WTC11 (cell line): Measurements from ENCODE around the gene PLCZ1. TPM values are rescaled to one million over a fixed set of nuclear protein-coding genes. Genes with fewer than 3 reads are reported as not detected.

Experiments
- ATAC-seq: fragments of 200-7000 bp; cut with Tn5 transposase; 2 replicates; pipeline ENCODE4 v1.10.0; 2021; ENCODE audit warnings: mild to moderate bottlenecking, moderate library complexity
- CTCF ChIA-PET: fragments of 300-600 bp; sonication (Branson Sonifier 250); formaldehyde crosslinking; loops from one replicate; lab custom pipeline; 2021; ENCODE audit warnings: antibody characterized with exemption; lab: Charles Lee
- POLR2A ChIA-PET: fragments of 350-600 bp; sonication (Branson Sonifier 250); formaldehyde crosslinking; loops from one replicate; lab custom pipeline; 2021; ENCODE audit warnings: antibody characterized with exemption; lab: Charles Lee
- DNase-seq: peaks from one replicate; pipeline ENCODE4 v3.0.0; 2021; ENCODE audit warnings: low spot score
- H3K27ac Mint-ChIP-seq: 2 replicates; pipeline ENCODE4 v1.8.0; 2021; ENCODE audit warnings: mixed read lengths
- H3K27me3 Mint-ChIP-seq: 2 replicates; pipeline ENCODE4 v1.8.0; 2021; ENCODE audit warnings: low read depth, mild to moderate bottlenecking, moderate library complexity, mixed read lengths
- H3K36me3 Mint-ChIP-seq: 2 replicates; pipeline ENCODE4 v1.8.0; 2021; ENCODE audit warnings: mixed read lengths
- H3K4me1 Mint-ChIP-seq: 2 replicates; pipeline ENCODE4 v1.8.0; 2022; ENCODE audit warnings: mixed read lengths
- H3K4me3 Mint-ChIP-seq: 2 replicates; pipeline ENCODE4 v1.8.0; 2021; ENCODE audit warnings: mild to moderate bottlenecking, moderate library complexity, mixed read lengths
- H3K9me3 Mint-ChIP-seq: 2 replicates; pipeline ENCODE4 v1.8.0; 2021; ENCODE audit warnings: mixed read lengths
- ATF1 ChIP-seq: sonication (generic); formaldehyde crosslinking; IDR thresholded peaks from 2 replicates; pipeline ENCODE4 v1.8.1; 2023; ENCODE audit warnings: mild to moderate bottlenecking, moderate library complexity, missing genetic modification reagents
- CREM ChIP-seq: sonication (generic); formaldehyde crosslinking; IDR thresholded peaks from 2 replicates; pipeline ENCODE4 v1.8.1; 2022; ENCODE audit warnings: mild to moderate bottlenecking, missing genetic modification reagents, moderate library complexity
- EMX1 ChIP-seq: fragments of 250-450 bp; sonication (Bioruptor Pico); IDR thresholded peaks from 2 replicates; pipeline ENCODE4 v1.8.0; 2021; ENCODE audit warnings: mild to moderate bottlenecking
- ERG ChIP-seq: fragments of 250-450 bp; sonication (Bioruptor Pico); IDR thresholded peaks from 2 replicates; pipeline ENCODE4 v1.8.0; 2021; ENCODE audit warnings: mild to moderate bottlenecking
- FOXJ3 ChIP-seq: sonication (generic); formaldehyde crosslinking; IDR thresholded peaks from 2 replicates; pipeline ENCODE4 v1.9.0; 2021; ENCODE audit warnings: missing genetic modification reagents, mild to moderate bottlenecking, borderline replicate concordance
- FOXK1 ChIP-seq: sonication (generic); formaldehyde crosslinking; IDR thresholded peaks from 2 replicates; pipeline ENCODE4 v1.8.0; 2022; ENCODE audit warnings: mild to moderate bottlenecking, moderate library complexity, missing genetic modification reagents
- GTF2I ChIP-seq: fragments of 250-450 bp; sonication (Bioruptor Pico); conservative IDR thresholded peaks from 2 replicates; pipeline ENCODE4 v1.4.0; 2021; ENCODE audit warnings: mild to moderate bottlenecking
- IRF1 ChIP-seq: sonication (generic); formaldehyde crosslinking; IDR thresholded peaks from 2 replicates; pipeline ENCODE4 v1.8.0; 2023; ENCODE audit warnings: missing genetic modification reagents
- JUN ChIP-seq: sonication (generic); formaldehyde crosslinking; IDR thresholded peaks from 2 replicates; pipeline ENCODE4 v1.8.0; 2023; ENCODE audit warnings: mild to moderate bottlenecking, missing genetic modification reagents
- MLX ChIP-seq: sonication (generic); formaldehyde crosslinking; IDR thresholded peaks from 2 replicates; pipeline ENCODE4 v1.8.1; 2023; ENCODE audit warnings: mild to moderate bottlenecking, missing genetic modification reagents, moderate library complexity
- MYBL2 ChIP-seq: sonication (generic); formaldehyde crosslinking; IDR thresholded peaks from 2 replicates; pipeline ENCODE4 v1.8.1; 2023; ENCODE audit warnings: mild to moderate bottlenecking, moderate library complexity, missing genetic modification reagents
- NFE2L1 ChIP-seq: sonication (generic); formaldehyde crosslinking; IDR thresholded peaks from 2 replicates; pipeline ENCODE4 v1.8.1; 2023; ENCODE audit warnings: missing genetic modification reagents
- NFYB ChIP-seq: sonication (generic); formaldehyde crosslinking; conservative IDR thresholded peaks from 2 replicates; pipeline ENCODE4 v1.8.0; 2022; ENCODE audit warnings: low read depth, missing genetic modification reagents
- PRDM15 ChIP-seq: sonication (generic); formaldehyde crosslinking; IDR thresholded peaks from 2 replicates; pipeline ENCODE4 v1.8.0; 2022; ENCODE audit warnings: missing genetic modification reagents
- TCF7 ChIP-seq: sonication (generic); formaldehyde crosslinking; IDR thresholded peaks from 2 replicates; pipeline ENCODE4 v1.8.0; 2022; ENCODE audit warnings: mild to moderate bottlenecking, low read depth, missing genetic modification reagents, moderate library complexity
- TEAD1 ChIP-seq: sonication (generic); formaldehyde crosslinking; IDR thresholded peaks from 2 replicates; pipeline ENCODE4 v1.8.0; 2022; ENCODE audit warnings: mild to moderate bottlenecking, missing genetic modification reagents
- TP53 ChIP-seq: sonication (generic); formaldehyde crosslinking; IDR thresholded peaks from 2 replicates; pipeline ENCODE4 v1.8.1; 2023; ENCODE audit warnings: mild to moderate bottlenecking, missing genetic modification reagents
- ZNF219 ChIP-seq: sonication (generic); formaldehyde crosslinking; IDR thresholded peaks from 2 replicates; pipeline ENCODE4 v1.8.0; 2023; ENCODE audit warnings: missing genetic modification reagents, mild to moderate bottlenecking, borderline replicate concordance
- ZNF232 ChIP-seq: sonication (generic); formaldehyde crosslinking; IDR thresholded peaks from 2 replicates; pipeline ENCODE4 v1.8.0; 2022; ENCODE audit warnings: mild to moderate bottlenecking, missing genetic modification reagents
- ZNF281 ChIP-seq: sonication (generic); formaldehyde crosslinking; IDR thresholded peaks from 2 replicates; pipeline ENCODE4 v1.8.0; 2023; ENCODE audit warnings: mild to moderate bottlenecking, missing genetic modification reagents
- total RNA-seq: library from RNA; stranded (reverse); gene quantifications from 3 replicates; pipeline ENCODE4 v1.2.3, GENCODE V29; 2021

PLCZ1 gene
- total RNA-seq, 1 experiment from 2014 or later = not detected

- no peak for TF ChIP-seq PRDM15 (CRISPR knock-in tag)
- TF ChIP-seq ERG (CRISPR knock-in tag) = no peak
- no peak for TF ChIP-seq GTF2I (CRISPR knock-in tag)
Observed at GRCh38 chr12:18723752-18724151, 14.1 kb downstream of the PLCZ1 start (continued).

- POLR2A ChIA-PET = no interaction called here
Observed at GRCh38 chr12:18721452-18721851, 16.4 kb downstream of the PLCZ1 start.

GRCh38 chr12:18720690-18721089 is 17.1 kb downstream of the PLCZ1 start:
- H3K4me3 Mint-ChIP-seq = no peak overlapping the region
- no peaks in the 10 kb centered on the region for H3K36me3 Mint-ChIP-seq
- ChIA-PET CTCF (no interaction called here), POLR2A (no interaction called here)
- TF ChIP-seq MLX (CRISPR knock-in tag) = no peak
- DNase-seq (no peak), ATAC-seq (no peak)
- H3K4me1 Mint-ChIP-seq = 0 out of 2 replicates have a peak, but pooled peaks cover 5% of the 10 kb centered on the region
- H3K27me3 Mint-ChIP-seq = no peaks in the 10 kb centered on the region
- no peak overlapping the region for H3K27ac Mint-ChIP-seq
- H3K9me3 Mint-ChIP-seq = no peaks in the 10 kb centered on the region

More at GRCh38 chr12:18721452-18721851, 16.4 kb downstream of the PLCZ1 start:
- Mint-ChIP-seq H3K36me3 (no peaks in the 10 kb centered on the region), H3K27me3 (no peaks in the 10 kb centered on the region), H3K27ac (no peak overlapping the region), H3K4me3 (no peak overlapping the region), H3K4me1 (no peaks in the 10 kb centered on the region), H3K9me3 (no peaks in the 10 kb centered on the region)
- TF ChIP-seq ZNF232 (CRISPR knock-in tag) (no peak), ATF1 (CRISPR knock-in tag) (no peak), TEAD1 (no peak), JUN (no peak), ZNF281 (CRISPR knock-in tag) (no peak)
- CTCF ChIA-PET = no interaction called here
- ATAC-seq = no peak
- DNase-seq = no peak

- no peaks in the 10 kb centered on the region for H3K9me3 Mint-ChIP-seq
- no peak for DNase-seq
- no peaks in the 10 kb centered on the region for H3K27me3 Mint-ChIP-seq
- ChIA-PET POLR2A (no interaction called here), CTCF (no interaction called here)
- H3K36me3 Mint-ChIP-seq = no peaks in the 10 kb centered on the region
- H3K27ac Mint-ChIP-seq = no peak overlapping the region
- ATAC-seq = no peak
- 0 out of 2 replicates have a peak, but pooled peaks cover 7% of the 10 kb centered on the region for H3K4me1 Mint-ChIP-seq
- no peak overlapping the region for H3K4me3 Mint-ChIP-seq
- TF ChIP-seq TEAD1 = no peak
- TF ChIP-seq FOXJ3 (CRISPR knock-in tag) = no peak
- no peak for TF ChIP-seq CREM (CRISPR knock-in tag)
- TF ChIP-seq TP53 (CRISPR knock-in tag) = no peak
- TF ChIP-seq IRF1 = no peak
- no peak for TF ChIP-seq EMX1
- TF ChIP-seq NFE2L1 (CRISPR knock-in tag) = no peak
- TF ChIP-seq FOXK1 (CRISPR knock-in tag) = no peak
- no peak for TF ChIP-seq MYBL2 (CRISPR knock-in tag)
- TF ChIP-seq NFYB (CRISPR knock-in tag) = no peak
- no peak for TF ChIP-seq MLX (CRISPR knock-in tag)
- no peak for TF ChIP-seq ZNF219
- no peak for TF ChIP-seq TCF7 (CRISPR knock-in tag)
Observed at GRCh38 chr12:18719922-18720510, 17.8 kb downstream of the PLCZ1 start.
